HS-27A (cell line): ENCODE data around the gene IRS2.
"Not testable (repeated sequence)": the region's sequence is repeated elsewhere in the genome, so short reads cannot be mapped to it uniquely, and the experiment has no call there.

ENCODE experiments used
- DNase-seq: peaks from one replicate; pipeline ENCODE4 v3.0.0-alpha.2; 2012; ENCODE audit warnings: low read depth, missing footprints

The IRS2 gene

GRCh38 chr13:109786457-109787134 lies at the start of gene IRS2:
TSS of gene IRS2 (minus strand) at chr13:109786583. CDS start at chr13:109786053, 530 bp downstream.
- peak; percentile 45 for DNase-seq

GRCh38 chr13:109834973-109835720 lies 48.8 kb upstream of the IRS2 start:
- no peak for DNase-seq

- DNase-seq = no peak
Measured at GRCh38 chr13:109833940-109834339, 47.6 kb upstream of the IRS2 start.

- DNase-seq = no peak
Measured at GRCh38 chr13:109833071-109833470, 46.7 kb upstream of the IRS2 start.

- not testable (repeated sequence) for DNase-seq
Measured at GRCh38 chr13:109828591-109829316, 42.4 kb upstream of the IRS2 start.

GRCh38 chr13:109823201-109823600 lies 36.8 kb upstream of the IRS2 start:
- DNase-seq = not testable (repeated sequence)

- no peak for DNase-seq
Measured at GRCh38 chr13:109821103-109821502, 34.7 kb upstream of the IRS2 start.

- no peak for DNase-seq
Measured at GRCh38 chr13:109819874-109820273, 33.5 kb upstream of the IRS2 start.

- DNase-seq = no peak
Measured at GRCh38 chr13:109818886-109819285, 32.5 kb upstream of the IRS2 start.

- no peak for DNase-seq
Measured at GRCh38 chr13:109817591-109818535, 31.5 kb upstream of the IRS2 start.

- DNase-seq = peak; percentile 38
Measured at GRCh38 chr13:109816808-109817203, 30.4 kb upstream of the IRS2 start.

GRCh38 chr13:109816112-109816807 lies 29.9 kb upstream of the IRS2 start:
- no peak for DNase-seq

GRCh38 chr13:109815651-109816050 lies 29.3 kb upstream of the IRS2 start:
- no peak for DNase-seq

GRCh38 chr13:109813663-109814062 lies 27.3 kb upstream of the IRS2 start:
- no peak for DNase-seq

- no peak for DNase-seq
Measured at GRCh38 chr13:109812382-109812781, 26.0 kb upstream of the IRS2 start.

GRCh38 chr13:109810761-109811510 lies 24.6 kb upstream of the IRS2 start:
- DNase-seq = no peak

GRCh38 chr13:109809216-109809932 lies 23.0 kb upstream of the IRS2 start:
- DNase-seq = no peak

- no peak for DNase-seq
Measured at GRCh38 chr13:109807345-109807744, 21.0 kb upstream of the IRS2 start.

- DNase-seq = no peak
Measured at GRCh38 chr13:109804654-109805053, 18.3 kb upstream of the IRS2 start.

- DNase-seq = no peak
Measured at GRCh38 chr13:109803825-109804224, 17.4 kb upstream of the IRS2 start.
